Activated T-helper 2 cell treated with anti-CD3 and anti-CD28 coated beads, Interferon-gamma antibody, Interleukin-2, Interleukin-4, amounts not matched to agents 10 μg/mL and 5 μg/mL and 100 μg/mL, durations not matched to agents 14 hours and 24 hours and 36 hours (primary cell): ENCODE results near the gene TCF23. TPM values are rescaled to one million over a fixed set of nuclear protein-coding genes. Genes with fewer than 3 reads are reported as not detected.
"Not testable (repeated sequence)": the region's sequence is repeated elsewhere in the genome, so short reads cannot be mapped to it uniquely, and the experiment has no call there.

Experiments
- DNase-seq: peaks from one replicate; pipeline ENCODE4 v3.0.0; 2021; ENCODE audit warnings: low spot score
- H3K27ac Mint-ChIP-seq: one replicate; pipeline ENCODE4 v1.8.0; 2021; ENCODE audit warnings: mixed read lengths
- H3K27me3 Mint-ChIP-seq: one replicate; pipeline ENCODE4 v1.8.0; 2021; ENCODE audit warnings: low read depth, mixed read lengths
- H3K36me3 Mint-ChIP-seq: one replicate; pipeline ENCODE4 v1.8.0; 2021; ENCODE audit warnings: low read depth, mixed read lengths
- H3K4me1 Mint-ChIP-seq: one replicate; pipeline ENCODE4 v1.8.0; 2021; ENCODE audit warnings: low read depth, mixed read lengths
- H3K4me3 Mint-ChIP-seq: one replicate; pipeline ENCODE4 v1.8.0; 2021; ENCODE audit warnings: low read depth, mild to moderate bottlenecking, moderate library complexity, mixed read lengths
- H3K9me3 Mint-ChIP-seq: one replicate; pipeline ENCODE4 v1.8.0; 2021; ENCODE audit warnings: mixed read lengths
- intact Hi-C: fragments of 100-400 bp; cut with micrococcal nuclease; formaldehyde crosslinking; loops from one replicate; pipeline ENCODE4 v1.15.1; 2023
- total RNA-seq: library from RNA; stranded (reverse); gene quantifications from 2 replicates; pipeline ENCODE4 v1.2.3, GENCODE V29; 2022

The TCF23 gene
- total RNA-seq, 1 donor from 2014 or later: not detected

DNA sequence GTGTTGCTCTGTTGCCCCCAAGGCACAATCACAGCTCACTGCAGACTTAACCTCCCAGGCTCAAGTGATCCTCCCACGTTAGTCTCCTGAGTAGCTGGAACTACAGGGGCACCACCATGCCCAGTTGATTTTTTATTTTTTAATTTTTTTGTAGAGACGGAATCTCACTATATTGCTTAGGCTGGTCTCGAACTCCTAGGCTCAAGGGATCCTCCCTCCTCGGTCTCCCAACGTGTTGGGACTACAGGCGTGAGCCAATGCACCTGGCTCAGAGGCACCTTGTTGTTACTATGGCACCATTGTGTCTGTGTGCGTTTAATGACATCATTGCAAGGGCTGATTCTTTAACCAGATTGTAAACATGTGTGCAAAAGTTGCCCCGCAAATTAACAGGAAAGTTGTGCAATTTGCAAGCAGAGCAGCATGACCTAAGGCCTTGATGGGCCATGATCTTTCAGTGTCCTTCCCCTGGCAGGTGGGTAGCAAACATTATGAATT, 22.6 kb downstream of the TCF23 start:
- no peak overlapping the region for H3K4me3 Mint-ChIP-seq
- intact Hi-C loops: no loop called here

DNA sequence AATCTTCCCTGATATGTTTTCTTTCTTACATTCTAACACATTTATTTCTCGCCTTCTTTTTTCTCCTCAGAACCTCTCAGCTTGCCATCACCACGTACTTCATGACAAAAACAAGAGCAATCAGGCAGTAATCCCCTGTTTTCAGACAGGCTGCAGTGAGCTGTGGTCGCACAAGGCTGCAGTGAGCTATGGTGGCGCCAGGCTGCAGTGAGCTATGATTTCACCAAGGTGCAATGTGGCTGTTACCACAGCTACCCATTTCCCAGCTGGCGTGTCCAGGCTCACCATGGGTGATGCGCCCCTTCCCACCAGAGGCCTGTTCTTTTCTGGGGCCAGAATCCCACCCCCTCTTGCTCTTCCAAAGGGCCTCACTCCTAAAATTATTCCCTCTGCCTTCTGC, 25.8 kb downstream of the TCF23 start:
- DNase-seq: no peak
- intact Hi-C loops: no loop called here
- H3K36me3 Mint-ChIP-seq: no peaks in the 10 kb centered on the region
- peaks cover 40% of the 10 kb centered on the region for H3K27me3 Mint-ChIP-seq
- no peak overlapping the region for H3K4me3 Mint-ChIP-seq
- no peak overlapping the region for H3K27ac Mint-ChIP-seq
- peaks cover 1% of the 10 kb centered on the region for H3K4me1 Mint-ChIP-seq
- no peaks in the 10 kb centered on the region for H3K9me3 Mint-ChIP-seq

More for the DNA sequence above, 22.6 kb downstream of the TCF23 start:
- H3K9me3 Mint-ChIP-seq: no peaks in the 10 kb centered on the region
- peaks cover 29% of the 10 kb centered on the region for H3K27me3 Mint-ChIP-seq
- DNase-seq: no peak
- peaks cover 5% of the 10 kb centered on the region for H3K4me1 Mint-ChIP-seq
- H3K27ac Mint-ChIP-seq: no peak overlapping the region
- H3K36me3 Mint-ChIP-seq: no peaks in the 10 kb centered on the region

DNA sequence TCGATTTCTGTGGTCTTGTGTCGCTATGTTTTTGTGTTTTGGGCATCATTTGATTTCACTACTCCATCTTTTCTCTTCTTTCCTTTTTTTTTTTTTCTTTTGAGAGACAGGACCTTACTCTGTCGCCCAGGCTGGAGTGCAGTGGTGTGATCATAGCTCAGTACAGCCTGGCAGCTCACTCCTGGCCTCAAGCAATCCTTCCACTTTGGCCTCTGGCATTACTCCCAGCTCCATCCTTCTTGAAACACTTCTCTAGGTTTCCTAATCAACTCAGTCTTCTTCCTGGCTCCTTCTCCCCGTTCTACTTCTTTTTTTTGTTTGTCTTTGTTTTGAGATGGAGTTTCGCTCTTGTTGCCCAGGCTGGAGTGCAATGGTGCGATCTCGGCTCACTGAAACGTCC, 26.5 kb downstream of the TCF23 start:
- H3K36me3 Mint-ChIP-seq: no peaks in the 10 kb centered on the region
- intact Hi-C loops: no loop called here
- H3K4me3 Mint-ChIP-seq: no peak overlapping the region
- H3K27ac Mint-ChIP-seq: no peak overlapping the region
- peaks cover 1% of the 10 kb centered on the region for H3K4me1 Mint-ChIP-seq
- no peak for DNase-seq
- H3K9me3 Mint-ChIP-seq: no peaks in the 10 kb centered on the region
- peaks cover 44% of the 10 kb centered on the region for H3K27me3 Mint-ChIP-seq

DNA sequence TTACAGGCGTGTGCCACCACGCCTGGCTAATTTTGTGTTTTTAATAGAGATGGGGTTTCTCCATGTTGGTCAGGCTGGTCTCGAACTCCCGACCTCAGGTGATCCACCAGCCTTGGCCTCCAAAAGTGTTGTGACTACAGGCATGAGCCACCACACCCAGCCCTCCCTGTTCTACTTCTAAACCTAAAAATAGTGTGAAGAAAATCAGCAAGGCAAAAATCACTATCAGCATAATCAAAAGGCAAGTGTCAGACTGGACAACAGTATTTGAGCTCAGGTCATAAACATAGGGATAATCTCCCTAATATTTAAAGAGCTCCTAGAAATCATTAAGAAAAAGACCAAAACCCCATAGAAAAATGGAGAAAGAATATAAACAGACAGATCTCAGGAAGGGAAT, 27.0 kb downstream of the TCF23 start:
- H3K27ac Mint-ChIP-seq, H3K4me1 Mint-ChIP-seq, H3K36me3 Mint-ChIP-seq, H3K9me3 Mint-ChIP-seq, intact Hi-C loops, DNase-seq, H3K4me3 Mint-ChIP-seq: not testable (repeated sequence)
- peaks cover 42% of the 10 kb centered on the region for H3K27me3 Mint-ChIP-seq

DNA sequence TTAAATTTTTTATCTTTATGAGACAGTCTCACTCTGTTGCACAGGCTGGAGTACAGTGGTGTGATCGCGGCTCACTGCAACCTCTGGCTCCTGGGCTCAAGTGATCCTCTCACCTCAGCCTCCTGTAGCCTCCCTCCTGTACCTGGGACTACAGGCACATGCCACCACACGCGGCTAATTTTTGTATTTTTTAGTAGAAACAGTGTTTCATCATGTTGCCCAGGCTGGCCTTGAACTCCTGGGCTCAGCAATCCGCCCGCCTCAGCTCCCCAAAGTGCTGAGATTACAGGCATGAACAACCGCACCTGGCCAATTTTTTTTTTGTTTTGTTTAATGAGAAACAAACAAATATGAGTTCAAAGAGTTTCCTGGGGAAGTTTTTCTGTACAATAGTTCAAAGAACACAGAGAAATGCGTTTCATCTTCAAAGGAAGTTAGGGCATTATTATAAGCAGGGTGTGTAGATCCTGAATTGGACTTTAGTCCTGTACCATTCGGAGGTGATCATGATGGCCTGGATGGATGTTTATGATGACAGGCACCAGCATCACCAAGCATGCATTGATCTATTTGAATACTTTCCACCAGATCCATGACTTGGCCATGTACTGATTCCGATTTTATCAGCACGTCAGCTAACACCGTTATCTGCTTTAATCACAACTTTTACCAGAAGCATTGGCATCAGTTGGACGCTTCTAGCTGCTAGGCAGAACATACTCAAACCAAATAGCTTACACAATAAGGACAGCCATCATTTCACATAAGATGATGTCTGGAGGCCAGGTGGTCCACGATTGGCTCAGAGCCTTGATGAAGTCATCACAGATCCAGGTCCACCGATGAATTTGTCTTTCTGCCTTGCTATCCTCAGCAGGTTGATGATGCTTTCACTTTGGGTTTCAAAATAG, 28.9 kb downstream of the TCF23 start:
- Mint-ChIP-seq H3K36me3 (no peaks in the 10 kb centered on the region), H3K4me1 (no peaks in the 10 kb centered on the region), H3K27ac (no peak overlapping the region), H3K9me3 (no peaks in the 10 kb centered on the region), H3K4me3 (no peak overlapping the region), H3K27me3 (peaks cover 41% of the 10 kb centered on the region)
- intact Hi-C loops: no loop called here
- no peak for DNase-seq

DNA sequence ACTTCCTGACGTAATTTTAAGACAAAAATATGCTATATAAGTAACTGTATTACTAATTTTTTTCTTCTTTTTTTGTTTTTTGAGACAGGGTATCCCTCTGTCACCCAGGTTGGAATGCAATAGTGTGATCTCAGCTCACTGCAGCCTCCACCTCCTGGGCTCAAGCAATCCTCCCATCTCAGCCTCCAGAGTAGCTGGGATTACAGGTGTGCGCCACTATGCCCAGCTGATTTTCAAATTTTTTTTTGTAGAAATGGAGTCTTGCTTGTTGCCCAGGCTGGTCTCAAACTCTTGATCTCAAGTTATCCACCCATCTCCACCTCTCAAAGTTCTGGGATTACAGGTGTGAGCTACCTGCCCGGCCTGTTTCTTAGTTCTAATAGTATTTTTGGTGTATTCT, 29.7 kb downstream of the TCF23 start:
- Mint-ChIP-seq H3K27me3 (peaks cover 41% of the 10 kb centered on the region), H3K27ac (no peak overlapping the region), H3K36me3 (no peaks in the 10 kb centered on the region), H3K4me1 (no peaks in the 10 kb centered on the region), H3K9me3 (no peaks in the 10 kb centered on the region), H3K4me3 (no peak overlapping the region)
- no peak for DNase-seq
- intact Hi-C loops: no loop called here

DNA sequence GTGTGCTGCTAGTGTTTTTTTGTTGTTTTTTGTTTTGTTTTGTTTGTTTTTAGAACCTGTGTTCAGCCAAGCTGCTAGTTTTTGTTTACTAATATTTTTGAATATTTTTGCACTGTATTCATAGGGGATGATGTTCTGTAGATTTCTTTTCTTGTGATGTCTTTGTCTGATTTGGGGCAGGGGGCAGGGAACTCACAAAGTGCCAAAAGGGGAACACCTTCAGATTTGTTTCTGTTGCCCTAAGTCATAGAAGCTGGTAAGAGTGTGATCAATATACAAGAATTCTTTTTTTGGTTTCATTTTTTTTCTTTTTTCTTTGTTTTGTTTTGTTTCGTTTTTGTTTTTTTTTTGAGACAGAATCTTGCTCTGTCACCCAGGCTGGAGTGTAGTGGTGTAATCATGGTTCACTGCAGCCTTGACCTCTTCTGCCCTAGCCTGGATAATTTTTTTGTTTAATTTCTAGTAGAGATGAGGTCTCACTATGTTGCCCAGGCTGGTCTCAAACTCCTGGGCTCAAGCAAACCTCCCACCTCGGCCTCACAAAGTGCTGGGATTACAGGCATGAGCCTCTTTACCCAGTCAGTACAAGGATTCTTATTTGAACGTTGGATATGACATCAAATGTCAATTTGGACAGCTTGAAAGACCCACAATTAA, 30.7 kb downstream of the TCF23 start:
- Mint-ChIP-seq H3K27me3 (peaks cover 46% of the 10 kb centered on the region), H3K4me1 (no peaks in the 10 kb centered on the region), H3K9me3 (no peaks in the 10 kb centered on the region), H3K27ac (no peak overlapping the region), H3K36me3 (no peaks in the 10 kb centered on the region), H3K4me3 (no peak overlapping the region)
- no peak for DNase-seq
- intact Hi-C loops: no loop called here

DNA sequence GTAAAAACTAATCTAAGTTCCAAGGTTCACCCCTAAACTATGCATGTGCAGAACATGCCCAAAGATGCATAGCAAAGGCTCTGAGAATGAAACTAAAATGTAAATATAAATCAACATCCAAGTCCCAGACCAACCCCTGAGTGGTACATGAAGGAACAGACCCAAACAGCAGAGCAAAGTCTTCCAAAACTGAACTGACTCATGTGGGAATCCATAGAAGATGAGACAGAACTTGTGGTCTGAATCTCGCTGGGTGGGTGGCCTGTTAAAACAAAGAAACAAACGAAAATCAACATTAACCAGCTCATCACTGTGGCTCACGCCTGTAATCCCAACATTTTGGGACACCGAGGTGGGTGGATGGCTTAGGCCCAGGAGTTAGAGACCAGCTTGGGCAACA, 33.5 kb downstream of the TCF23 start:
- no peak for DNase-seq
- no peak overlapping the region for H3K27ac Mint-ChIP-seq
- no peaks in the 10 kb centered on the region for H3K4me1 Mint-ChIP-seq
- intact Hi-C loops: no loop called here
- H3K4me3 Mint-ChIP-seq: no peak overlapping the region
- no peaks in the 10 kb centered on the region for H3K36me3 Mint-ChIP-seq
- no peaks in the 10 kb centered on the region for H3K9me3 Mint-ChIP-seq
- H3K27me3 Mint-ChIP-seq: peaks cover 49% of the 10 kb centered on the region

DNA sequence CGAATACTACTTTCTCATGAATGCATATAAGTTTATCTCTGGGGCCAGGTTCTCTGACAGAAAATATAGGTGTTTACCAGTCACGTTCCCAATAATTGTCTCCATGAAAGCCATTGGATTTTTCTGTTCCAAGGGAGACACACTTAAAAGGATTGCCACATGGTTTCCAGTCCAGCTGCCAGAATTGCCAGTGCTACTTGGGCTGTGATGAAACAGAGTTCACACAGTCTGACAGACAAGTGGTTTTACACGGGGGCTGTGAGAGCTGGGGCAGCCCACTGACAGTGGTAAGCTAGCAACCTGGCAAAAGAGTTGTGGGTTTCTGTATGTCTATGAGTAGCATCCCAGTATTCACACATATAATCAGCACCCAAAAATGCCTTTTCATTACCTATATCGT, 35.3 kb downstream of the TCF23 start:
- DNase-seq: no peak
- Mint-ChIP-seq H3K27me3 (peaks cover 42% of the 10 kb centered on the region), H3K4me1 (no peaks in the 10 kb centered on the region), H3K27ac (no peak overlapping the region), H3K9me3 (no peaks in the 10 kb centered on the region), H3K4me3 (no peak overlapping the region), H3K36me3 (no peaks in the 10 kb centered on the region)
- intact Hi-C loops: no loop called here

DNA sequence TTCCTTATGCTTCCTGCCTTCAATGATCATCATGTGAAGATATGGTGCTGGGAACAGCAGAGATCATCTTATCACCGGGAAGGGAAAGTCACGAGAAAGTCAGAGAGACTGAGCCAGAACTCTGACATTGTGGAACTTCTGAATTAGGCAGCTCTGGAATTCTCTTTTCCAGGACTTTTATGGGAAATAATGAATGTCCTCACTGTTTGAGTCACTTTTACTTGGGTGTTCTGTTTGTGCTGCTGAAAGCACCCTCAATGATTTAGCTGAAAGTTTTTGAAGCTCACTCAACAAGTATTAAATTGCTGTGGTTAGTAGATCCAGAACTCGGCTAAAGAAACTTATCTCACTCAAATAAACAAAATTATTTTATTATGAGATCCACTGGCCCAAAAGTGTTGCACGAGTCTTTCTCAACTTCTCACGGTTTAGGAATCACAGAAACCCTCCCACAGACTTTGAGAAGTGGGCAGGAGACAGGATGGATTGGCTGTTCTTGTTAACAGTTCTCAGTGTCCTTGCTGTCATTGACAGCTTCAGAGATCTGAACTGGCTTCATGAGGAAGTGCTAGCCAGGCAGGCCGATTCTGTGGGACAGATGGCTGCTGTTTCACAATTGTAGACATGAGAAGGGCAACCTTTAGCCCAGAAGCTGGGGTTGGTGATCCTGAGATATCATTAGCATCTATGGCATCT, 36.7 kb downstream of the TCF23 start:
- Mint-ChIP-seq H3K9me3 (no peaks in the 10 kb centered on the region), H3K4me1 (no peaks in the 10 kb centered on the region), H3K27ac (no peak overlapping the region), H3K4me3 (no peak overlapping the region), H3K36me3 (no peaks in the 10 kb centered on the region), H3K27me3 (peaks cover 32% of the 10 kb centered on the region)
- intact Hi-C loops: no loop called here
- DNase-seq: no peak

DNA sequence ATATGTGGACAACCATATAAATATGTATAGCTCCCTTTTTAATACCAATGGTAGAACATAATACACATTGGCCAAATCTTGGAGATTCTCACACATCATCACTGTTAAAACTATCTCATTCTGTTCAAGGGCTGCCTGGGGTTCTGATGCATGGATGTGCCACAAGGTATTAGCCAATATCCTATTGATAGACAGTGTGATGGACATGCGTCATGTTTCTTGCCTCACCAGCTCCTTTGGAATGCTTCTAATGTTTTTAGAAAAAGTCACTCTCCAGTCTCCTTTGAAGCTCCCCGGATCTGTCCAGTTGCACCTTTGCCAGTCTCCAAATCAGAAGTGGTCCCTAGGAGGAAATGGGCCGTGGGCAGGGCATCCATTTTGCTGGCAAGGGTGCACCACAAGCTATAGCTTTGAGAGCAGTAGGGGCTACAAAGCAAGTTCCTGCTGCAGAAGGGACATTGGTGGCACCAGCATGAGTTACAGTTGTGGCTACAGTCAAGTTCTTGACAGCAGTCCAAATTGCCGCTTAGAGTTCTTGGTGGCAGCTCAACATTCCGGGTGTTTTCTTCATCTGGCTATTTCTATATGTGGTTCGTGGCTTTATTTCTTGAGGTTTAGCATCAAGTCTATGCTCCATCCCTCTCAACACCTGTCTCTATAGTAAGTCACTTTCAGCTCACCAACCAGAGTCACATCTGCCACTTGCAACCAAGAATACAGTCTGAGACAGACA, 38.0 kb downstream of the TCF23 start:
- Mint-ChIP-seq H3K36me3 (no peaks in the 10 kb centered on the region), H3K4me3 (no peak overlapping the region), H3K27me3 (peaks cover 22% of the 10 kb centered on the region), H3K9me3 (no peaks in the 10 kb centered on the region), H3K27ac (no peak overlapping the region), H3K4me1 (no peaks in the 10 kb centered on the region)
- no peak for DNase-seq
- intact Hi-C loops: no loop called here

DNA sequence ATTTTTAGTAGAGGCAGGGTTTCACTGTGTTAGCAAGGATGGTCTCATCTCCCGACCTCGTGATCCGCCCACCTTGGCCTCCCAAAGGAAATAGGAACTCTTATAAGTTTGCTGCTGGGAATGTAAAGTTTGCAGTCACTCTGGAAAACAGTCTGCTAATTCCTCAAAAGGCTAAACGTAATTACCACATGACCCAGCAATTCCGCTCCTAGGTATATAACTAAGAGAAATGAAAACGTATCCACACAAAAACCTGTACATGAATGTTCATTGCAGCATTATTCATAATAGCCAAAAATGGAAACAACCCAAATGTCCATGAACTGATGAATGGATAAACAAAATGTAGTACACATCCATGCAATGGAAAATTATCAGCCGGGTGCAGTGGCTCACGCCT, 41.2 kb downstream of the TCF23 start:
- Mint-ChIP-seq H3K4me1 (no peaks in the 10 kb centered on the region), H3K9me3 (no peaks in the 10 kb centered on the region), H3K27me3 (peaks cover 12% of the 10 kb centered on the region), H3K36me3 (no peaks in the 10 kb centered on the region), H3K27ac (no peak overlapping the region), H3K4me3 (no peak overlapping the region)
- no peak for DNase-seq
- intact Hi-C loops: loop anchor here (5.0 kb wide), 1 partner anchor 93 kb away; no protein-coding TSS in a partner anchor
